PC-3 (cell line): ENCODE data around the gene TMEM214. TPM values are rescaled to one million over a fixed set of nuclear protein-coding genes. Genes with fewer than 3 reads are reported as not detected.
A peak's percentile ranks its signal among the peaks of the same experiment; 100 is the strongest.

ENCODE experiments used
- ATAC-seq: fragments of 200-7000 bp; cut with Tn5 transposase; 2 replicates; pipeline ENCODE4 v1.9.1; 2020; ENCODE audit warnings: mild to moderate bottlenecking, moderate library complexity
- BruUV-seq: library from RNA; stranded (reverse); fragments of 400-500 nt; replicated peaks from 2 replicates; lab custom pipeline; 2021; lab: Mats Ljungman, UMichigan
- CTCF ChIA-PET: fragments of 300-600 bp; sonication (Branson Sonifier 250); formaldehyde crosslinking; loops from one replicate; lab custom pipeline; 2022; ENCODE audit warnings: antibody characterized with exemption; lab: Charles Lee
- POLR2A ChIA-PET: fragments of 300-600 bp; sonication (Branson Sonifier 250); formaldehyde crosslinking; loops from one replicate; lab custom pipeline; 2022; ENCODE audit warnings: antibody characterized with exemption; ENCODE audit not compliant: unreplicated experiment; lab: Charles Lee
- DNase-seq: peaks from one replicate; pipeline ENCODE4 v3.0.0-alpha.2; 2015
- H2AFZ ChIP-seq: fragments of 300-600 bp; sonication (generic); 2 replicates; pipeline ENCODE4 v1.6.0; 2016; ENCODE audit warnings: antibody characterized with exemption, low read length
- H3F3A ChIP-seq: fragments of 300-600 bp; sonication (generic); one replicate; pipeline ENCODE4 v1.6.0; 2017; ENCODE audit warnings: antibody characterized with exemption, low read length, control low read depth, mild to moderate bottlenecking; ENCODE audit not compliant: unreplicated experiment
- H3K27ac ChIP-seq: fragments of 300-600 bp; sonication (generic); 2 replicates; pipeline ENCODE4 v1.5.1; 2016; ENCODE audit warnings: mild to moderate bottlenecking, low read length
- H3K27me3 ChIP-seq: fragments of 300-600 bp; sonication (generic); 2 replicates; pipeline ENCODE4 v1.6.1; 2016; ENCODE audit warnings: low read length, mixed read lengths
- H3K36me3 ChIP-seq: fragments of 300-600 bp; sonication (generic); 2 replicates; pipeline ENCODE4 v1.6.1; 2016; ENCODE audit warnings: low read depth, mixed run types, low read length, mixed read lengths
- H3K4me1 ChIP-seq: fragments of 300-600 bp; sonication (generic); 2 replicates; pipeline ENCODE4 v1.5.1; 2016; ENCODE audit warnings: low read length; ENCODE audit not compliant: insufficient read depth
- H3K4me2 ChIP-seq: fragments of 300-600 bp; sonication (generic); 2 replicates; pipeline ENCODE4 v1.6.0; 2016; ENCODE audit warnings: low read length
- H3K4me3 ChIP-seq: fragments of 300-600 bp; sonication (generic); 2 replicates; pipeline ENCODE4 v1.5.1; 2016; ENCODE audit warnings: mild to moderate bottlenecking, low read length, mixed read lengths
- H3K79me2 ChIP-seq: fragments of 300-600 bp; sonication (generic); 2 replicates; pipeline ENCODE4 v1.6.1; 2017; ENCODE audit warnings: low read length, mixed read lengths
- H3K9ac ChIP-seq: fragments of 300-600 bp; sonication (generic); 2 replicates; pipeline ENCODE4 v1.6.0; 2016; ENCODE audit warnings: mild to moderate bottlenecking, low read length
- H3K9me2 ChIP-seq: fragments of 300-600 bp; sonication (generic); replicated peaks from 2 replicates; pipeline ENCODE4 v1.6.1; 2016; ENCODE audit warnings: mixed run types, low read length, mixed read lengths
- H3K9me3 ChIP-seq: fragments of 300-600 bp; sonication (generic); 2 replicates; pipeline ENCODE4 v1.6.1; 2016; ENCODE audit warnings: low read length, mixed read lengths
- H4K20me1 ChIP-seq: fragments of 300-600 bp; sonication (generic); 2 replicates; pipeline ENCODE4 v1.6.1; 2016; ENCODE audit warnings: low read length, mixed read lengths
- EZH2 ChIP-seq: fragments of 300-600 bp; sonication (generic); IDR thresholded peaks from one replicate; pipeline ENCODE4 v1.6.1; 2017; ENCODE audit warnings: antibody characterized with exemption, mild to moderate bottlenecking, low read length; ENCODE audit not compliant: unreplicated experiment
- EZH2phosphoT487 ChIP-seq: fragments of 300-600 bp; sonication (generic); IDR thresholded peaks from 2 replicates; pipeline ENCODE4 v1.6.1; 2018; ENCODE audit warnings: mild to moderate bottlenecking, antibody characterized with exemption, low read length, borderline replicate concordance
- intact Hi-C: fragments of 100-400 bp; cut with micrococcal nuclease; formaldehyde crosslinking; loops from 2 replicates; pipeline ENCODE4 v1.9.0; 2023
- total RNA-seq: library from RNA; depleted of rRNA; stranded (reverse); fragments of >200 nt; gene quantifications from 2 replicates; pipeline ENCODE4 v1.2.3, GENCODE V29; 2014
- TF ChIP-seq, protein P1 (sequence below): fragments of 300-600 bp; sonication (generic); conservative IDR thresholded peaks from 2 replicates; pipeline ENCODE4 v1.5.1; 2017; ENCODE audit warnings: antibody characterized with exemption, low read depth, mild to moderate bottlenecking, low read length

The TMEM214 gene
- total RNA-seq, 1 experiment from 2014 or later: 43.0 TPM

DNA sequence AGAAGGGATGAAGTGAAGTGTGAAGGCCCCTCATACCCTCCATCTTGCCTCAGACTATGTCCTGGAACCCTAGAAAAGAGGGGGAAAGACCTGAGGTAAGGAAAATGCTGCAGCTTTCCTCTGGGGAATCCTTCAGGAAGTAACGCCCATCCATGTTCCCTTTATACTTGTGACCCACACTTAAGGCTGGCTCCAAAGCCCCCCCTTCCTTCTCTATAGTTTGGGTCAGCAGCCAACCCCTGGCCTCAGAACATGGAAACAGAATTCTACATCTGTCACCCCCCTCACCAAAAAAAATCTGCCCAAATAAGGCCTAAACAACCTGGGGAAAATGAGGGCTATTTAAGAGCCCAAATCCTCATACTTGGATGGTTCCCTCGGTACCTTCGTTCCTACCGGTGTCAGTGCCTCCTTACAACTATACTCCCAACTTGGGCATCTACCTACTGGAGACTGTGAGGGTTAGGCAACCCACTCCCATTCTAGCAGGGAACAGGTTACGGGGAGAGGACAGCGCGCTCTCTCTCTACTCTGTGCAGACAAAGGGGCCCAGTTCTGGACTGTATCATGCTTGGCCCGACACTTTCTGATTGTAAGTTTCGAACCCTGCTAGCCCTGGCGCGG is 38.0 kb downstream of the TMEM214 start:
- ATAC-seq (peak; percentile 1; the same call in 1 of the 2 replicates), DNase-seq (no peak)
- H3K4me1 ChIP-seq: peaks cover 12% of the 10 kb centered on the region
- intact Hi-C loops: loop anchor here (1.0 kb wide), 1 partner anchor 300 kb away; the partner anchor contains the start of genes EIF2B4 and SNX17
- peaks cover 13% of the 10 kb centered on the region for H3K36me3 ChIP-seq
- peaks cover 38% of the 10 kb centered on the region for H3K79me2 ChIP-seq
- BruUV-seq: TSS peak; percentile 74
- H3K9me2 ChIP-seq: no peaks in the 10 kb centered on the region
- H4K20me1 ChIP-seq: no peaks in the 10 kb centered on the region
- H3K4me3 ChIP-seq: peak overlapping the region; percentile 86
- peak overlapping the region; percentile 83 for H2AFZ ChIP-seq
- H3K4me2 ChIP-seq: peak overlapping the region; percentile 95
- ChIA-PET CTCF (interaction anchor here (0.6 to 0.8 kb wide), 2 partner anchors 10 to 209 kb away, joined by 3 to 5 read pairs; no protein-coding TSS in a partner anchor), POLR2A (interaction anchor here (0.7 kb wide), 1 partner anchor 103 kb away, joined by 11 read pairs; no protein-coding TSS in a partner anchor)
- H3F3A ChIP-seq: no peaks in the 10 kb centered on the region
- no peak for TF ChIP-seq EZH2
- TF ChIP-seq, protein P1, sequence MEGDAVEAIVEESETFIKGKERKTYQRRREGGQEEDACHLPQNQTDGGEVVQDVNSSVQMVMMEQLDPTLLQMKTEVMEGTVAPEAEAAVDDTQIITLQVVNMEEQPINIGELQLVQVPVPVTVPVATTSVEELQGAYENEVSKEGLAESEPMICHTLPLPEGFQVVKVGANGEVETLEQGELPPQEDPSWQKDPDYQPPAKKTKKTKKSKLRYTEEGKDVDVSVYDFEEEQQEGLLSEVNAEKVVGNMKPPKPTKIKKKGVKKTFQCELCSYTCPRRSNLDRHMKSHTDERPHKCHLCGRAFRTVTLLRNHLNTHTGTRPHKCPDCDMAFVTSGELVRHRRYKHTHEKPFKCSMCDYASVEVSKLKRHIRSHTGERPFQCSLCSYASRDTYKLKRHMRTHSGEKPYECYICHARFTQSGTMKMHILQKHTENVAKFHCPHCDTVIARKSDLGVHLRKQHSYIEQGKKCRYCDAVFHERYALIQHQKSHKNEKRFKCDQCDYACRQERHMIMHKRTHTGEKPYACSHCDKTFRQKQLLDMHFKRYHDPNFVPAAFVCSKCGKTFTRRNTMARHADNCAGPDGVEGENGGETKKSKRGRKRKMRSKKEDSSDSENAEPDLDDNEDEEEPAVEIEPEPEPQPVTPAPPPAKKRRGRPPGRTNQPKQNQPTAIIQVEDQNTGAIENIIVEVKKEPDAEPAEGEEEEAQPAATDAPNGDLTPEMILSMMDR: no peak
- TF ChIP-seq EZH2phosphoT487: no peak
- no peaks in the 10 kb centered on the region for H3K9me3 ChIP-seq
- peak overlapping the region; percentile 96 for H3K9ac ChIP-seq
- no peaks in the 10 kb centered on the region for H3K27me3 ChIP-seq
- H3K27ac ChIP-seq: peak overlapping the region; percentile 30; the same call in 1 of the 2 replicates

DNA sequence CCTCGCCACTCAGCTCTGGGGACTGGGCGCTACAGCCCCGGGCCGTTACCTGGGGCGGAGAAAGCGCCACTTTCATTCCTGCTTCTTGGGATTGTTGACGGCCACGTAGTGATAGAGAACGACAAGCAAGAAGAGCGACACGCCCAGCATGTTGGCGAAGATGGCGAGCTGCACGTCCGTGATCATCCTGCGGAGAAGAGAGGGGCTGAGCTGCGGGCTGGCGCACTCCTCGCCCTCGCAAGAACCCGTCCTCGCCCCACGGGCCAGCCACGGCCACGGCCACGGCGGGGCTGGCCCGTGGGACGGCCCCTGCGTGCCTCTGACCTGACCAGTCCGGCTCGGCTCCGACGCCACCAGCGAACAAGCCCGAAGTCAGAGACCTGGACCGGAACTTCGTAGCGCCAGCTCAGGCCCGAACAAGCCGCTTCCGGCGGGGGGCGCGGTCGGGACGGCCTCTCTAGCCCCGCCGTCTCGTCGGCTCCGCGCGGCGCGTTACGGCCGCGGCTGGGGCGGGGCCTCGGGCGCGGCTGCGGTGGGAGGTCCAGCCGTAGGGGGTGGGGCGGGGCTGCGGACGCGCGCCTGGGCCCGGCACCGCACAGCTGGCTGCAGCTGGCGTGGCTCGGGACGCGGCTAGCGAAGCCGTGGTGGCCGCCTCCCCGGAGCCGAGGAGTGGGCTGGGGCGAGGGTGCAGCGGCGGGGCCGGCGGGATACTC is 38.7 kb downstream of the TMEM214 start, which contains the start of gene OST4:
Gene OST4, minus strand, starts transcription at position 378 of the 713 bp plus-strand sequence.
- TF ChIP-seq, protein P1: no peak
- TF ChIP-seq EZH2phosphoT487: no peak
- TF ChIP-seq EZH2: no peak
- Histone ChIP-seq H3K36me3 (peaks cover 13% of the 10 kb centered on the region), H3K27me3 (no peaks in the 10 kb centered on the region), H2AFZ (peak within 1 kb of the TSS; percentile 95), H3K4me2 (peak within 1 kb of the TSS; percentile 95), H3K9ac (peak within 1 kb of the TSS; percentile 96), H3K9me2 (no peaks in the 10 kb centered on the region), H3K27ac (peak within 1 kb of the TSS; percentile 30; the same call in 1 of the 2 replicates), H4K20me1 (no peaks in the 10 kb centered on the region), H3K9me3 (no peaks in the 10 kb centered on the region), H3F3A (no peaks in the 10 kb centered on the region), H3K4me3 (peak within 1 kb of the TSS; percentile 86), H3K79me2 (peaks cover 38% of the 10 kb centered on the region), H3K4me1 (peaks cover 12% of the 10 kb centered on the region)
- CTCF ChIA-PET: interaction anchor here (0.6 to 0.8 kb wide), 2 partner anchors 10 to 209 kb away, joined by 3 to 5 read pairs; no protein-coding TSS in a partner anchor
- intact Hi-C loops: loop anchor here (1.0 kb wide), 1 partner anchor 299 kb away; the partner anchor contains the start of genes EIF2B4 and SNX17
- no TSS peak for BruUV-seq
- DNase-seq (peak; percentile 94), ATAC-seq (peak; percentile 97)
- POLR2A ChIA-PET: interaction anchor here (0.7 kb wide), 1 partner anchor 103 kb away, joined by 11 read pairs; no protein-coding TSS in a partner anchor
